ENCODE data around the gene CHD9.
"Not testable (repeated sequence)": the region's sequence is repeated elsewhere in the genome, so short reads cannot be mapped to it uniquely, and the experiment has no call there.

CHD9 gene

GRCh38 chr16:53159781-53160436, 105.1 kb downstream of the CHD9 start:
- H3K4me3 ChIP-seq, result no peak overlapping the region
- H3K9me3 ChIP-seq, result no peaks in the 10 kb centered on the region
- no peaks in the 10 kb centered on the region for H3K4me1 ChIP-seq
- DNase-seq (ENCODE audit: low spot score in 2 of 2), result peak; percentile 29 to 61
- in situ Hi-C loops (cut with MboI; ENCODE audit: low sequenced_read_pairs), result no loop called here
- no peaks in the 10 kb centered on the region for H3K27me3 ChIP-seq (ENCODE audit: low read depth)
- peaks cover 14% of the 10 kb centered on the region for H3K36me3 ChIP-seq (replicated peaks)

GRCh38 chr16:53166099-53166498, 111.3 kb downstream of the CHD9 start:
- no peak for DNase-seq (ENCODE audit: low spot score in 2 of 2)
- peaks cover 6% of the 10 kb centered on the region; the same call in 1 of the 2 replicates for H3K4me1 ChIP-seq
- no peak overlapping the region for H3K4me3 ChIP-seq
- no peaks in the 10 kb centered on the region for H3K36me3 ChIP-seq (replicated peaks)
- H3K27me3 ChIP-seq (ENCODE audit: low read depth), result no peaks in the 10 kb centered on the region
- in situ Hi-C loops (cut with MboI; ENCODE audit: low sequenced_read_pairs), result no loop called here
- no peaks in the 10 kb centered on the region for H3K9me3 ChIP-seq

- H3K27me3 ChIP-seq (ENCODE audit: low read depth), result no peaks in the 10 kb centered on the region
- no peaks in the 10 kb centered on the region for H3K9me3 ChIP-seq
- H3K4me1 ChIP-seq, result peaks cover 6% of the 10 kb centered on the region; the same call in 1 of the 2 replicates
- no peaks in the 10 kb centered on the region for H3K36me3 ChIP-seq (replicated peaks)
- in situ Hi-C loops (cut with MboI; ENCODE audit: low sequenced_read_pairs), result no loop called here
- no peak overlapping the region for H3K4me3 ChIP-seq
- no peak for DNase-seq (ENCODE audit: low spot score in 2 of 2)
Measured at GRCh38 chr16:53168744-53169143, 114.0 kb downstream of the CHD9 start.

- Histone ChIP-seq H3K4me1 (peaks cover 6% of the 10 kb centered on the region; the same call in 1 of the 2 replicates), H3K27me3 (ENCODE audit: low read depth) (no peaks in the 10 kb centered on the region), H3K4me3 (no peak overlapping the region), H3K9me3 (no peaks in the 10 kb centered on the region), H3K36me3 (replicated peaks) (no peaks in the 10 kb centered on the region)
- no peak for DNase-seq (ENCODE audit: low spot score in 2 of 2)
- in situ Hi-C loops (cut with MboI; ENCODE audit: low sequenced_read_pairs), result no loop called here
Measured at GRCh38 chr16:53172517-53172916, 117.7 kb downstream of the CHD9 start.

GRCh38 chr16:53175118-53175517, 120.3 kb downstream of the CHD9 start:
- H3K4me3 ChIP-seq, result no peak overlapping the region
- no peaks in the 10 kb centered on the region for H3K9me3 ChIP-seq
- no peak for DNase-seq (ENCODE audit: low spot score in 2 of 2)
- in situ Hi-C loops (cut with MboI; ENCODE audit: low sequenced_read_pairs), result no loop called here
- peaks cover 6% of the 10 kb centered on the region; the same call in 1 of the 2 replicates for H3K4me1 ChIP-seq
- no peaks in the 10 kb centered on the region for H3K36me3 ChIP-seq (replicated peaks)
- H3K27me3 ChIP-seq (ENCODE audit: low read depth), result no peaks in the 10 kb centered on the region

GRCh38 chr16:53176434-53176833, 121.6 kb downstream of the CHD9 start:
- no peaks in the 10 kb centered on the region for H3K27me3 ChIP-seq (ENCODE audit: low read depth)
- no peaks in the 10 kb centered on the region for H3K36me3 ChIP-seq (replicated peaks)
- no peaks in the 10 kb centered on the region for H3K4me1 ChIP-seq
- H3K4me3 ChIP-seq, result no peak overlapping the region
- in situ Hi-C loops (cut with MboI; ENCODE audit: low sequenced_read_pairs), result no loop called here
- no peaks in the 10 kb centered on the region for H3K9me3 ChIP-seq
- DNase-seq (ENCODE audit: low spot score in 2 of 2), result no peak

- H3K36me3 ChIP-seq (replicated peaks), result no peaks in the 10 kb centered on the region
Measured at GRCh38 chr16:53183442-53183841, 128.7 kb downstream of the CHD9 start.

GRCh38 chr16:53185741-53186140, 130.9 kb downstream of the CHD9 start:
- not testable (repeated sequence) for DNase-seq (ENCODE audit: low spot score in 2 of 2); H3K36me3 ChIP-seq (replicated peaks)

More at GRCh38 chr16:53183442-53183841, 128.7 kb downstream of the CHD9 start:
- in situ Hi-C loops (cut with MboI; ENCODE audit: low sequenced_read_pairs), result no loop called here
- H3K9me3 ChIP-seq, result peaks cover 19% of the 10 kb centered on the region
- no peak overlapping the region for H3K4me3 ChIP-seq
- no peaks in the 10 kb centered on the region for H3K27me3 ChIP-seq (ENCODE audit: low read depth)
- H3K4me1 ChIP-seq, result no peaks in the 10 kb centered on the region
- DNase-seq (ENCODE audit: low spot score in 2 of 2), result no peak

GRCh38 chr16:53187775-53188174, 133.0 kb downstream of the CHD9 start:
- H3K9me3 ChIP-seq, result peaks cover 19% of the 10 kb centered on the region
- in situ Hi-C loops (cut with MboI; ENCODE audit: low sequenced_read_pairs), result no loop called here
- H3K36me3 ChIP-seq (replicated peaks), result no peaks in the 10 kb centered on the region
- no peaks in the 10 kb centered on the region for H3K27me3 ChIP-seq (ENCODE audit: low read depth)
- H3K4me3 ChIP-seq, result no peak overlapping the region
- H3K4me1 ChIP-seq, result no peaks in the 10 kb centered on the region
- DNase-seq (ENCODE audit: low spot score in 2 of 2), result no peak

More at GRCh38 chr16:53185741-53186140, 130.9 kb downstream of the CHD9 start:
- H3K9me3 ChIP-seq, result peaks cover 19% of the 10 kb centered on the region
- H3K4me1 ChIP-seq; H3K27me3 ChIP-seq (ENCODE audit: low read depth); H3K4me3 ChIP-seq; in situ Hi-C loops (cut with MboI; ENCODE audit: low sequenced_read_pairs): not testable (repeated sequence)

- Histone ChIP-seq H3K4me1 (no peaks in the 10 kb centered on the region), H3K36me3 (replicated peaks) (no peaks in the 10 kb centered on the region), H3K4me3 (no peak overlapping the region), H3K27me3 (ENCODE audit: low read depth) (no peaks in the 10 kb centered on the region), H3K9me3 (peaks cover 2% of the 10 kb centered on the region; the same call in 1 of the 2 replicates)
- in situ Hi-C loops (cut with MboI; ENCODE audit: low sequenced_read_pairs), result no loop called here
- DNase-seq (ENCODE audit: low spot score in 2 of 2), result no peak
Measured at GRCh38 chr16:53191413-53191812, 136.6 kb downstream of the CHD9 start.

- H3K9me3 ChIP-seq, result no peaks in the 10 kb centered on the region
- no peak for DNase-seq (ENCODE audit: low spot score in 2 of 2)
- in situ Hi-C loops (cut with MboI; ENCODE audit: low sequenced_read_pairs), result no loop called here
- no peak overlapping the region for H3K4me3 ChIP-seq
- no peaks in the 10 kb centered on the region for H3K27me3 ChIP-seq (ENCODE audit: low read depth)
- no peaks in the 10 kb centered on the region; the same call in 1 of the 2 replicates for H3K36me3 ChIP-seq (replicated peaks)
- H3K4me1 ChIP-seq, result no peaks in the 10 kb centered on the region
Measured at GRCh38 chr16:53198933-53199332, 144.1 kb downstream of the CHD9 start.

- in situ Hi-C loops (cut with MboI; ENCODE audit: low sequenced_read_pairs), result loop anchor here (25.0 kb wide), 1 partner anchor 140 kb away; the partner anchor contains the start of genes CHD9 and CHD9NB
Measured at GRCh38 chr16:53201900-53202299, 147.1 kb downstream of the CHD9 start.

GRCh38 chr16:53202398-53202797, 147.6 kb downstream of the CHD9 start:
- in situ Hi-C loops (cut with MboI; ENCODE audit: low sequenced_read_pairs), result loop anchor here (25.0 kb wide), 1 partner anchor 140 kb away; the partner anchor contains the start of genes CHD9 and CHD9NB

More at GRCh38 chr16:53201900-53202299, 147.1 kb downstream of the CHD9 start:
- DNase-seq (ENCODE audit: low spot score in 2 of 2), result no peak
- Histone ChIP-seq H3K4me3 (no peak overlapping the region), H3K4me1 (no peaks in the 10 kb centered on the region), H3K36me3 (replicated peaks) (no peaks in the 10 kb centered on the region; the same call in 1 of the 2 replicates), H3K9me3 (no peaks in the 10 kb centered on the region), H3K27me3 (ENCODE audit: low read depth) (no peaks in the 10 kb centered on the region)

More at GRCh38 chr16:53202398-53202797, 147.6 kb downstream of the CHD9 start:
- Histone ChIP-seq H3K4me1 (peaks cover 5% of the 10 kb centered on the region), H3K4me3 (no peak overlapping the region), H3K27me3 (ENCODE audit: low read depth) (no peaks in the 10 kb centered on the region), H3K9me3 (no peaks in the 10 kb centered on the region), H3K36me3 (replicated peaks) (no peaks in the 10 kb centered on the region)
- DNase-seq (ENCODE audit: low spot score in 2 of 2), result no peak

Measured in HAP-1 (cell line).